AG09309 (cell line): ENCODE measurements around the gene ZNF839.

Source experiments
- DNase-seq: peaks from one replicate; pipeline ENCODE4 v3.0.0-alpha.2; 2010; ENCODE audit warnings: low read depth
- H3K4me3 ChIP-seq: 2 replicates; pipeline ENCODE4 v1.5.1; 2011; ENCODE audit warnings: mild to moderate bottlenecking, low read depth, low read length, moderate library complexity; ENCODE audit not compliant: control insufficient read depth
- TF ChIP-seq, protein P1 (sequence below): IDR thresholded peaks from 2 replicates; pipeline ENCODE4 v1.5.1; 2011; ENCODE audit warnings: mild to moderate bottlenecking, low read depth, low read length, inconsistent platforms; ENCODE audit not compliant: insufficient read depth, control insufficient read depth; ENCODE audit errors: missing control alignments

Gene ZNF839

GRCh38 chr14:102317564-102318248, 1.8 kb upstream of the ZNF839 start:
- peak overlapping the region; percentile 45 for H3K4me3 ChIP-seq
- DNase-seq, result no peak
- TF ChIP-seq, protein P1, sequence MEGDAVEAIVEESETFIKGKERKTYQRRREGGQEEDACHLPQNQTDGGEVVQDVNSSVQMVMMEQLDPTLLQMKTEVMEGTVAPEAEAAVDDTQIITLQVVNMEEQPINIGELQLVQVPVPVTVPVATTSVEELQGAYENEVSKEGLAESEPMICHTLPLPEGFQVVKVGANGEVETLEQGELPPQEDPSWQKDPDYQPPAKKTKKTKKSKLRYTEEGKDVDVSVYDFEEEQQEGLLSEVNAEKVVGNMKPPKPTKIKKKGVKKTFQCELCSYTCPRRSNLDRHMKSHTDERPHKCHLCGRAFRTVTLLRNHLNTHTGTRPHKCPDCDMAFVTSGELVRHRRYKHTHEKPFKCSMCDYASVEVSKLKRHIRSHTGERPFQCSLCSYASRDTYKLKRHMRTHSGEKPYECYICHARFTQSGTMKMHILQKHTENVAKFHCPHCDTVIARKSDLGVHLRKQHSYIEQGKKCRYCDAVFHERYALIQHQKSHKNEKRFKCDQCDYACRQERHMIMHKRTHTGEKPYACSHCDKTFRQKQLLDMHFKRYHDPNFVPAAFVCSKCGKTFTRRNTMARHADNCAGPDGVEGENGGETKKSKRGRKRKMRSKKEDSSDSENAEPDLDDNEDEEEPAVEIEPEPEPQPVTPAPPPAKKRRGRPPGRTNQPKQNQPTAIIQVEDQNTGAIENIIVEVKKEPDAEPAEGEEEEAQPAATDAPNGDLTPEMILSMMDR, result no peak

DNA sequence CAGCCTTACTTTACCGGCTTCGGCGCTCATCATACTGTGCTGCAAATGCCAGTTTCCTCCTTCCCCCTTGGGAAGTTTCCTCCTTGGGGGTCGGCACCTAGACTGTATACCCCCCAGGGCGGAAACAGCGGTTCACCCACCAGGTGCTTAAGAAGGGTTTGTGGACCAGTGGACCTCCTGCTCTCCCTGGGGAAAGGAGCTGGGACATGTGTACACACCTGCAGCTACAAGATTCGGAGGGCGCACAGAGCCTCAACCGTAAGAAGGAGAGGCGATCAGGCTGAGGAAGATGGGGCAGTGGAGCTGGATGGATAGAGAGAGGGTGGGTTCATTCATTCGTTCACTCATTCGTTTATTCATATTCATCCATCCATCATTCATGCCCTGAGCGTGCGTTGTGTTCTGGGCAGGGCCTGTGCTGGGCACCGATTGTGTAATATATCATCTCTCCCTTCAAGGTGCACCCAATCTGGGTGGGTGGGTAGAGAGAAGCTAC, 717 bp upstream of the ZNF839 start:
- H3K4me3 ChIP-seq, result peak overlapping the region; percentile 78
- DNase-seq, result no peak
- TF ChIP-seq, protein P1, result no peak

- TF ChIP-seq, protein P1, result no peak
- DNase-seq, result no peak
- H3K4me3 ChIP-seq, result peak overlapping the region; percentile 78
Measured at GRCh38 chr14:102320033-102320660, 601 bp downstream of the ZNF839 start.

DNA sequence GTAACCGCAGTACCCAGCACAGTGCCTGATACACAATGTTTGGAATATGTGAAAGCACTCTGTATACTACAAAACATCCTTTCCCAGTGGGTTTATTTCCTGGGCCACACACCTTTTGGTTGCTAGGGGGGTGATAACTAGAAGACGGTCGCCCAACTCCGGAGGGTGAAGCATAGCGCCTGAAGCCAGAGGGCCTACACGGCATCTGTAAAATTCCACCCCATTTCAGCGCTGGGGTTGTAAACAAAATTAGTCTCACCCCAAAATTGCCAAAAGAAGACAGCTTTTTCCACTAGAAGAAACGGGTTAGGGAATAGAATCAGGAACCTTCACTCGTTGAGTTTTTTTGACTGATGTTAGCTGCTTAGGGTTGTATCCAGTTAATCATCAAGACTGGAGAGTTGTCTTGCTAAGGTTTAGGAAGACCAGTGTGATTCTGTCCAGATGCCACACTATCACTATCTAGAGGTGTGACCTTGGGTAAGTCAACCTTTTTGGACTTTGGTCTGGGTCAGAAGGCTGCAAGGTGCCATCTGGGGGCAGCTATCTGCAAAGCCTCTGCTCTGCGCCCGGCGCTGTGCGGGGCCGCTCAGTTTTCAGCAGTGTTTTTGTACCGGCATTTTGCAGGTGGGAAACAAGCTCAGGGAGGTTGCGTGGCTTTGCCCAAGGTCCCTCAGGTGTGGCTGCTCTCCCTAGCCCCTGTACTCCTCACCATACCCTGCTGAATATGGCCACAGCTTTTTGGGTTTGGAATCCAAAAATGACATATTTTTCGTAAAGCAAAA, 1.3 kb downstream of the ZNF839 start:
- peak overlapping the region; percentile 78 for H3K4me3 ChIP-seq
- TF ChIP-seq, protein P1, result no peak
- no peak for DNase-seq

GRCh38 chr14:102321456-102322422, 2.2 kb downstream of the ZNF839 start:
- TF ChIP-seq, protein P1, result no peak
- no peak for DNase-seq
- no peak overlapping the region for H3K4me3 ChIP-seq

- no peak overlapping the region for H3K4me3 ChIP-seq
- DNase-seq, result peak; percentile 77
- TF ChIP-seq, protein P1, result peak; percentile 78
Measured at GRCh38 chr14:102323102-102323501, 3.6 kb downstream of the ZNF839 start.
